ENCODE results near the gene CLIP3. TPM values are rescaled to one million over a fixed set of nuclear protein-coding genes. Genes with fewer than 3 reads are reported as not detected.
A peak's percentile ranks its signal among the peaks of the same experiment; 100 is the strongest.

Gene CLIP3
- total and polyA plus RNA-seq, 9 of the 15 experiments (the other 6 are each of a cell fraction or from before 2014, with no cell fraction given), result 0.01 to 0.50 (median 0.15) TPM; not detected in 1

GRCh38 chr19:36054119-36054732 lies 21.6 kb upstream of the CLIP3 start, which contains the start of gene THAP8 (continued):
- TF ChIP-seq RBM25 (IDR thresholded peaks at IDR 0.05; ENCODE audit: low read depth, low read length, severe bottlenecking), result no peak
- peak; percentile 99 for TF ChIP-seq RAD51 (IDR thresholded peaks at IDR 0.05; ENCODE audit: borderline replicate concordance, low read depth)
- no peak for TF ChIP-seq IFI16 (CRISPR knock-in tag; IDR thresholded peaks at IDR 0.05)
- no peak for TF ChIP-seq MBD1 (CRISPR knock-in tag; IDR thresholded peaks at IDR 0.05)
- TF ChIP-seq DMBX1 (CRISPR knock-in tag; IDR thresholded peaks at IDR 0.05; ENCODE audit: borderline replicate concordance), result no peak
- 0 out of 2 replicates have a peak, but pooled peaks have one; percentile 47 for TF ChIP-seq TAF7 (tag; IDR thresholded peaks at IDR 0.05)
- TF ChIP-seq HDAC6 (IDR thresholded peaks at IDR 0.05; ENCODE audit: low read depth, low read length), result no peak
- no peak for TF ChIP-seq IRF9 (tag; IDR thresholded peaks at IDR 0.05)
- no peak for TF ChIP-seq BRD4 (IDR thresholded peaks at IDR 0.05)
- no peak for TF ChIP-seq EHMT2 (IDR thresholded peaks at IDR 0.05)
- TF ChIP-seq MTF1 (CRISPR knock-in tag; IDR thresholded peaks at IDR 0.05; ENCODE audit: borderline replicate concordance), result no peak
- no peak; the same call in none of the 2 replicates for TF ChIP-seq TRIM28 (IDR thresholded peaks at IDR 0.05)
- peak; percentile 100 for TF ChIP-seq BHLHE40 (IDR thresholded peaks at IDR 0.05; ENCODE audit: low read length)
- no peak for TF ChIP-seq ETV6 (IDR thresholded peaks at IDR 0.05; ENCODE audit: borderline replicate concordance in 1 of 2, low read depth in 2 of 2, low read length in 1 of 2)
- TF ChIP-seq ETV6 (CRISPR knock-in tag; IDR thresholded peaks at IDR 0.05; ENCODE audit: borderline replicate concordance), result 0 out of 2 replicates have a peak, but pooled peaks have one; percentile 52
- TF ChIP-seq CAMTA2 (CRISPR knock-in tag; conservative IDR thresholded peaks at IDR 0.05), result no peak
- TF ChIP-seq DIDO1 (tag; IDR thresholded peaks at IDR 0.05; ENCODE audit: low read depth), result peak; percentile 81
- no peak for TF ChIP-seq ZNF436 (CRISPR knock-in tag; IDR thresholded peaks at IDR 0.05)
- no peak for TF ChIP-seq ZNF24 (IDR thresholded peaks at IDR 0.05)
- peak; percentile 72 for TF ChIP-seq ZFX (CRISPR knock-in tag; IDR thresholded peaks at IDR 0.05)
- TF ChIP-seq ELK1 (CRISPR knock-in tag; IDR thresholded peaks at IDR 0.05), result no peak
- no peak for TF ChIP-seq ZNF668 (CRISPR knock-in tag; IDR thresholded peaks at IDR 0.05)
- TF ChIP-seq OTX1 (CRISPR knock-in tag; IDR thresholded peaks at IDR 0.05), result no peak
- TF ChIP-seq ZNF3 (CRISPR knock-in tag; IDR thresholded peaks at IDR 0.05), result no peak
- TF ChIP-seq USF2 (CRISPR knock-in tag; IDR thresholded peaks at IDR 0.05), result peak; percentile 99
- TF ChIP-seq FOXJ3 (CRISPR knock-in tag; IDR thresholded peaks at IDR 0.05), result no peak

Measured in K562 (cell line).